C4-2B (cell line): Measurements from ENCODE around the gene KRTAP16-1.

ENCODE experiments used
- CTCF ChIP-seq: fragments of 450-650 bp; conservative IDR thresholded peaks from 2 replicates; pipeline ENCODE4 v1.5.1; 2017; ENCODE audit warnings: mild to moderate bottlenecking
- ZFX ChIP-seq: fragments of 450-650 bp; IDR thresholded peaks from 2 replicates; pipeline ENCODE4 v1.6.1; 2017

DNA sequence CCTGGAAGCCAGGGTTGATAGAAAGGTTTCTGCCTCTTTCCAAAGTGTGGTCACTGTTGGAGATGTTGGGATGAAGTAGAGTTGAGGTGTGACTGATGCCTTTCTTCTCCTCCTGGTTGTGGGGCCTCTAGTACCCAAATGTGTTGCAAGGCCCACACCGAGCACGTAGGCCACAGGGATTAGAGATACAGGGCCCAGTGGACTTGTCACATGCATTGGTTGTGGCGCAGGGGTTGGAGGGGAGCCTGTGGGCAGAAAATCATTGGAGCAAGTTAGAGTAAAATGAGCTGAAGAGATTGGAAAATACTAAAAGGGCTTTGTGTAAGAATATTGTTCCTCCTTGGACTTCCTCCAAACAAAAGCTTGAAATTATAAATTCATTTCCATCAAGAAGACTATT is 36.9 kb upstream of the KRTAP16-1 start:
- TF ChIP-seq CTCF (no peak), ZFX (no peak)
